ENCODE results near the gene NPRL2. TPM values are rescaled to one million over a fixed set of nuclear protein-coding genes. Genes with fewer than 3 reads are reported as not detected.

The NPRL2 gene
- total RNA-seq, 1 donor from 2014 or later, result 17.1 TPM

DNA sequence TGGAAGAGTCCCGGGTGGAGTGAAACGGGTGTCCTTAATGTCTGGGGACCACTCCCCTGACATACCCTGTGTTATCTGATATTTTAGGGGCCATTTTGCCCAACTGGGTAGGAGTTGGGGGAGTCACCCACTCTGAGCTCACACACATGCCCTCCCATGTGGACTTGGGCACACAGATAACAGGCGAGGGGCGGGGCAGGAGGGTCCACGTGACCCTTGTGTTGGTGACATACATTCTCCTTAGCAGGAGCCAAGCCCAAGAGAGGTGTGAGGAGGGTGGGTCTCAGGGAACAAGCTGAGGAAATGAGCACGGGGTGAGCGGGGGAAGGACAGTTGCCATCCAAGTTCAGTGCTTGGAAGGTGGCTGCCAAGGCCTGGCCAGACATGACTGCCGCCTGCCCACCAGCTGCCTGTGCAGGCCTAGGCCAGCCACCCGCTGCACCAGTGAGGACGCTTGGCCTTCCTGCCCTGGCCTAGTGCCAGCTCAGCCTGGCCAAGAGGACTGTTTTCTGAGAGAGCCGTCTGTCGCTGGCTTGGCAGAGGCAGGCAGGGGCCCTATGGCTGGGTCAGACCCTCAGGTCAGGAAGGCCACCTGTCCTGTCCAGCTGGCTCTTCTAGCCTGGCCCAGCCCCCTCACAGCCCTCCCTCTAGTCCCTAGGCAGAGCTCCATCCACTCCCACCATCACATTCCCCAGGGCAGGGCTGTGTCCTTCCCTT lies 40.1 kb upstream of the NPRL2 start:
- Histone ChIP-seq H3K27me3 (ENCODE audit: control insufficient read depth, insufficient read depth, low read length) (peaks cover 16% of the 10 kb centered on the region), H3K4me3 (ENCODE audit: low read depth, low read length) (no peak overlapping the region), H3K36me3 (ENCODE audit: control insufficient read depth, insufficient read depth, low read length) (no peaks in the 10 kb centered on the region)
- TF ChIP-seq, protein P1, sequence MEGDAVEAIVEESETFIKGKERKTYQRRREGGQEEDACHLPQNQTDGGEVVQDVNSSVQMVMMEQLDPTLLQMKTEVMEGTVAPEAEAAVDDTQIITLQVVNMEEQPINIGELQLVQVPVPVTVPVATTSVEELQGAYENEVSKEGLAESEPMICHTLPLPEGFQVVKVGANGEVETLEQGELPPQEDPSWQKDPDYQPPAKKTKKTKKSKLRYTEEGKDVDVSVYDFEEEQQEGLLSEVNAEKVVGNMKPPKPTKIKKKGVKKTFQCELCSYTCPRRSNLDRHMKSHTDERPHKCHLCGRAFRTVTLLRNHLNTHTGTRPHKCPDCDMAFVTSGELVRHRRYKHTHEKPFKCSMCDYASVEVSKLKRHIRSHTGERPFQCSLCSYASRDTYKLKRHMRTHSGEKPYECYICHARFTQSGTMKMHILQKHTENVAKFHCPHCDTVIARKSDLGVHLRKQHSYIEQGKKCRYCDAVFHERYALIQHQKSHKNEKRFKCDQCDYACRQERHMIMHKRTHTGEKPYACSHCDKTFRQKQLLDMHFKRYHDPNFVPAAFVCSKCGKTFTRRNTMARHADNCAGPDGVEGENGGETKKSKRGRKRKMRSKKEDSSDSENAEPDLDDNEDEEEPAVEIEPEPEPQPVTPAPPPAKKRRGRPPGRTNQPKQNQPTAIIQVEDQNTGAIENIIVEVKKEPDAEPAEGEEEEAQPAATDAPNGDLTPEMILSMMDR (IDR thresholded peaks at IDR 0.05; ENCODE audit: insufficient read depth, low read length, severe bottlenecking), result no peak
- DNase-seq (ENCODE audit: low read depth) (peak; percentile 75), FAIRE-seq (no peak)

DNA sequence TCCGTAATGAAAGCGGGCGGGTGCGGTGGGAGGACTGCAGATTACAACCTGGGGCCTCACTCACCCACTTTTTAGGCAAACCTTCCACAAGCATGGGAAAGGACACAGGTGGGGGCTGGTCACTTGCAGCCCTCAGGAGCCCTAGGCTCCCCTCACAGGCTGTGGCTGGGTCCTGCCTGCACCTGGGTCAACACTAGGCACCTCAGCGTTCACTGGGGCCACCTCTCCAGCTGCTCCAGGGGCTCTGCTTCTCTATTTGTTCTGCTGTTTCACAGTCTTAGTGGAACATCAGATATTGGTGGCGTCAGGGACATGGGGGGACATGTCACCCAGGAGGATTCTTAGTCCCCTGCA lies 38.8 kb upstream of the NPRL2 start:
- no peaks in the 10 kb centered on the region for H3K36me3 ChIP-seq (ENCODE audit: control insufficient read depth, insufficient read depth, low read length)
- DNase-seq (ENCODE audit: low read depth) (no peak), FAIRE-seq (no peak)
- no peak overlapping the region for H3K4me3 ChIP-seq (ENCODE audit: low read depth, low read length)
- H3K27me3 ChIP-seq (ENCODE audit: control insufficient read depth, insufficient read depth, low read length), result peaks cover 15% of the 10 kb centered on the region
- TF ChIP-seq, protein P1 (IDR thresholded peaks at IDR 0.05; ENCODE audit: insufficient read depth, low read length, severe bottlenecking), result no peak

DNA sequence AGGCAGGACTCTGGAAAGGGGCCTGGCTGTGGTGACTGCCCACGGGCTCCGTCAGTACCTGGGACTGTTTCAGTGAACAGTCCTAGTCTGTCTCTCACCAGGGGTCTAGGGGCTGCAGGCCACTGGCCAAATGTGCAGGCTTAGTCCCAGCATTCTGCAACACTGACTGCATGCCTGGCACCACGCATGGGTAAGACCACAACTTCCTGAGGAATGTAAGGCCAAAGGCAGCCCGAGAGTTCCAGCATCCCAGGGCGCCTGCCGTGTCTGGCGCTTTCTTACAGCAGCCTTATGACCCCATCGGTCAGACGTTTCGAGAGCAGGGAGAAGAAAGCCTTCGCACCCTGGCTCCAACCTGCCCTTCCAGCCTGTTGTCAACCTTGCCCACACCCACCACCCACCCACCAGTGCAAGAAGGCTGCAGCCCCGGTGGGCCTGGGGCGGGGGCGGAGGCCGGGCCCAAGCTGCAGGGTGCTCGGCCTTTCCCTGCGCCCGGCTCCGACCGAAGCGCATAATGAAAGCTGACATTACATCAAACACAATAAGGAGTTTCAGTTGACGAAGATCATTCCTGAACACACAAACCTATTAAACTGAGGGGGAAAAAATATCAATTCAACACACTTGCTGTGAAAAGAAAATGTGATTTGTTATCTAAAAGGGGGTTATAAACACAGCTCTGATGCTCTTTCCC lies 38.3 kb upstream of the NPRL2 start:
- Histone ChIP-seq H3K36me3 (ENCODE audit: control insufficient read depth, insufficient read depth, low read length) (no peaks in the 10 kb centered on the region), H3K4me3 (ENCODE audit: low read depth, low read length) (no peak overlapping the region), H3K27me3 (ENCODE audit: control insufficient read depth, insufficient read depth, low read length) (peaks cover 13% of the 10 kb centered on the region)
- DNase-seq (ENCODE audit: low read depth), result no peak
- TF ChIP-seq, protein P1 (IDR thresholded peaks at IDR 0.05; ENCODE audit: insufficient read depth, low read length, severe bottlenecking), result no peak
- FAIRE-seq, result no peak

DNA sequence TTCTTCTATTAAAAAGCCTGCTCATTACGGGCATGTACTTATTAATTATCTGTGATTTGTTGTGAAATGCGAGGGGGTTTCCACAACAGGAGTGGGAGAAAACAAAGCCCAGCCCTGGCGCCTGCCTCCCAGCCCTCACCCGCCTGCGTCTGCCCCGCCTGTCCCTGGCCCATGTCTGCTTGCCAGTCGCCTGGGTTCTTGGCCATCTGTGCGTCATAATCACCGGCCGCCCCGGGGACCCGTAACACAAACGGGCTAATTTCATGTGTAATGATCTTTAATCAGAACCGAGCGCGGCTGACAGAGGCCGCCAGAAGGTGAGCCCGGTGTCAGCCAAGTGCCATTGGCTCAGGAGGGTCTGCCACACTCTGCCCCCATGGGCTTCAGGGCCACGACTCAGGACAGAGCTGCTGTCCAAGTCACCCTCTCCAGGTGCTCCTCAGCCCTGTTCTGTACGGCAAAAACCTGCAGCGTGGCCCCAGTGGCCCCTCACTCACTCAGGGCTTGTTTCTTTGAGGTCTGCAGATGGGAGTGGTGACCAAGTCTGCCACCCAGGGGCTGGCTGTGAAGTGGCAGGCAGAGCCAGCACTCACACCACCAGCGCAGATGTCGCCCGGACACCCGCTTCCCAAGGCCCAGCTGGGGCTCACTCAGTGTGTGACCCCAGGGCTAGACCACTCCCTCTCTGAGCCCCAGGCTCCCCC lies 37.6 kb upstream of the NPRL2 start:
- FAIRE-seq (no peak), DNase-seq (ENCODE audit: low read depth) (no peak)
- no peaks in the 10 kb centered on the region for H3K36me3 ChIP-seq (ENCODE audit: control insufficient read depth, insufficient read depth, low read length)
- H3K27me3 ChIP-seq (ENCODE audit: control insufficient read depth, insufficient read depth, low read length), result peaks cover 7% of the 10 kb centered on the region
- TF ChIP-seq, protein P1 (IDR thresholded peaks at IDR 0.05; ENCODE audit: insufficient read depth, low read length, severe bottlenecking), result peak; percentile 54
- no peak overlapping the region for H3K4me3 ChIP-seq (ENCODE audit: low read depth, low read length)

DNA sequence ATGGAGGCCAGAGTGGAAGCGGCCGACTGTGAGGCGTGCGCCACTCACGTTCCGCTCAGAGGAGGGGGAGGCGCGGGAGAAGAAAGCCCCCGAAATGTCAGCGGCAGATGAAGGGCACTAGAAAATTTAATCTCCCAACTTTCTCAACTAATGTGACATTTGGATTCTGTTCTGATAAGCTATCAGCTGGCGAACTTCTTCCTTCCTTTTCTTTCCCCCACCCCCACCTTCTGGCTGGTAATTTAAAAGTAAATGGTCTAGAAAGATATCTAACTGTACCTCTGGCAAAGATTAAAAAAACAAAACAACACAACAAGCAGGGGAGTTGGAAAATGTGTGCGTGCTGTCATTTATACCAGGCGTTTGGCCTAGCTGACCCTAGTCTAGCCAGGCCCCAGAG lies 35.2 kb upstream of the NPRL2 start:
- H3K27me3 ChIP-seq (ENCODE audit: control insufficient read depth, insufficient read depth, low read length), result peaks cover 5% of the 10 kb centered on the region
- no peak for DNase-seq (ENCODE audit: low read depth)
- FAIRE-seq, result no peak
- H3K36me3 ChIP-seq (ENCODE audit: control insufficient read depth, insufficient read depth, low read length), result no peaks in the 10 kb centered on the region
- H3K4me3 ChIP-seq (ENCODE audit: low read depth, low read length), result no peak overlapping the region
- TF ChIP-seq, protein P1 (IDR thresholded peaks at IDR 0.05; ENCODE audit: insufficient read depth, low read length, severe bottlenecking), result no peak
